SW480 (cell line): ENCODE results near the gene C4orf50.

ENCODE experiments used
- DNase-seq: peaks from one replicate; pipeline ENCODE4 v3.0.0-alpha.2; 2016; ENCODE audit warnings: low spot score

C4orf50 gene

DNA sequence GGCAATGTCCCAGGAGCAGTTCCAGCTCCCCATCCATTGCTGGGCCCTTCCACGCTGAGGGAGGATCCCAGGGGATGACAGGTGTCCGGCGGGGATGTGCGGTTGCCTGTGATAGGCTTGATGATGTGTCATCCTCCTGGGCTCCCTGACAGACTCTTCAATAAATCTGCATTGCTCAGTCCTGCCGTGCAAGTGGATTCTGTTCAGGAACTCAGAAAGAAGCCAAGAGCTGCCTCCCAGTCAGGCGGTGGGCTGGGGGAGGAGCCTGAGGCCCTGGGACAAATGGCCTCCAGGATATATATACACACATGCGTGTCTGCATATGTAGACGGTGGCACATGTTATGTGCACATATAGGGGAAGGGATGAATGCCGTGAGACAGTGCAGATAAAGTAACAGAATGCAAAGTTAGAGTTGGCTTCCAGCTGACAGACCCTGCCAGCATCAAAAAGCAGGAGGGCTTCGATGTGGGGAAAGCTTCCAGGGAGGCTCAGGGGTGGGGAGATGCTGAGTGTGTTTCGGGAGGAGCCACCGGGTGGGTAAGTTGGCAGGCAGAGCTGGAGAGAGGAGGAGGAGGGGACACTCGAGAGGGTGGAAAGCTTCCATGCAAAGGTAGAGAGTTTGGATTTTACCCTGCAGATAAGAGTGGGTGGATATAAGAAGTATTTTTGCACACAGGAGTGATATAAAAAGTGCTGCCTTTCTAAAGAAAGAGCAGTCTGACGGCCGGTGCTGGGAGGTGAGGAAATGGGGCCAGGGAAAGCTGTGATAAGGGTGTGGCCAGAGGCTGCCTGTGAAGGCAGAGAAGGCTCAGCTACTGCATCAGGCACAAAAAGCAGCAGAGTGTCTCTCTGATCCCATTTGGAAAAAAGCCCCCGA lies 96.9 kb downstream of the C4orf50 start:
- DNase-seq: no peak

DNA sequence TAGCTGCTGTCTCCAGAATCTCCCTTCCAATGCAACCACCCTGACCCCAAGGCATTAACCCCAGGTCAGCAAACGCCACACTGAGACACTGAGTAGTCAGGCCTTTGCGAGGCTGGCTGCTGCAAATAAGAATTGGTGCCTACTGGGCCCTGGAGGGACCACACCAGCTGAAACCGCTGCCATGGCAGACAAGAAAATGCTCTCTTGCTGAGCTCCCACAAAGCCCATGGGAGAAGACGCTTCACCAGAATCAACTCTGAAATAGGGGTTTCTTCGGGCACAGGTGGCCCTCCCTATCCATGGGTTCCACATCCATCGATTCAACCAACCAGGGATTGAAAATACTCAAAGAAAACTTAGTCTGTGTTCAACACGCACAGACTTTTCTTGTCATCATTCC lies 98.7 kb downstream of the C4orf50 start:
- DNase-seq: no peak

DNA sequence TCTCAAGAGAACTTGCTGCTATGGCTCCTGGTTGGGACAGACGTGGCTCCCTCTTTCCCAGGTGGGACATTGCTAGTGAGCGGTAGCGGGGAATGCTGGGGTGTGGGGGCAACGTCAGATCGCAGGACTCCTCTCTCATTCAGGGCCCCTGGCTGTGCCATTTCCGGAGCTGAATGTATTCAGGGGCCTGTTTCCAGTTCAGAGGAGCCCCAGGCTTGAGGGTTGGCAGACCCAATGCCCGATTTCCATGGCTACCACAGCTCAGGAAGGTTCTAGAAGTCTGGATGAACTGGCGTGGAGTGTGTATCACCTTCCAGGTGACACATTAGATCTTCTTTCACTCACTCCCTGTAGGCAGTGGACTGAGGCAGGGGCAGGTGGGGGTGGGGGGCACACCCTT lies 99.2 kb downstream of the C4orf50 start:
- no peak for DNase-seq

DNA sequence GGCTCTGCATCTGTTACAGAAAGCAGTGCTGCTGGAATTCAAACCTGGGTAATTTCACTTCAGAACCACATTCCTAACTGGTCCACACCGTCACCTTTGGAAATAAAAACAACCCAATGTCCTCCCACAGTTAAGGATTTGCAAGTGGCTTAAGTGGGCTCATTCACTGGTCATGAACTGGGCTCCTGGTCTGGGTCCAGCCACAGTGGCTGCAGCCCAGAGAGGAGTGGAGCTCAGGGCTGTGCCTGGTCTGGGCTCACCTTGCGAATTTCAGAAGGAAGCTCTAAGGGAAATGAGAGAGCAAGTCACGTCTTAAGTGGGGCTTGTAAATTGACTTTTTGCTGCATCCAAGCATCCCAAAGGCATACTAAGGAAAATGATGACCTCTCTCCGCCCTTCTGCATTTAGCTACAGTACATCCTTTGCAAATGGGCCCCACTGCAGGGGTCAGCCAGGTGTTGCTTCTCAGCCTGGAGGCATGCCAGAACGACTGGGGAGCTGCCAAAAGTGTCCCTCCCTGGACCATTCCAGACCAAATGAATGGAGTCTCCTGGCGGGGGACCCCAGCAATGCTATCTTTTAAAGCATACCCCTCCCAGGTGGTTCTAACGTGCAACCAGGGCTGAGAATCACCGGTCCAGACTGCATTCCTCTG lies 99.8 kb downstream of the C4orf50 start:
- no peak for DNase-seq

DNA sequence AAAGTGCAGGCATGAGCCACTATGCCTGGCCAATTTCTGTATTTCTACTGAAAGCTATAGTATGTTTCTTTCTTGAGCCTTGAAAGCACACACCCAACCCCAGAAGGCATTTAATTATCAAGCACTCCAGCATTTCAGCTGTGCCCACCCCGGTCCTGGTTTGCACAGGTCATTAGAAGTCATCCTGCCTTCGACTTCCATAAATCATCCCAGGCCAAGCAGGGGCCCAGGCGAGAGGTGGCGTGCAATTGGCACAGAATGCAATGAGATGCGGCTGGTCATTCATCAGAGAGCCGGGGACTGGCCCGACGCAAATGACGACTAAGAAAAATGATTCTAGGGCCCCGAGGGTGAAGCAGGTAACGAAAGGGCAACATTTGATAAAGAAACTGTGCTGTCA lies 100.6 kb downstream of the C4orf50 start:
- no peak for DNase-seq

DNA sequence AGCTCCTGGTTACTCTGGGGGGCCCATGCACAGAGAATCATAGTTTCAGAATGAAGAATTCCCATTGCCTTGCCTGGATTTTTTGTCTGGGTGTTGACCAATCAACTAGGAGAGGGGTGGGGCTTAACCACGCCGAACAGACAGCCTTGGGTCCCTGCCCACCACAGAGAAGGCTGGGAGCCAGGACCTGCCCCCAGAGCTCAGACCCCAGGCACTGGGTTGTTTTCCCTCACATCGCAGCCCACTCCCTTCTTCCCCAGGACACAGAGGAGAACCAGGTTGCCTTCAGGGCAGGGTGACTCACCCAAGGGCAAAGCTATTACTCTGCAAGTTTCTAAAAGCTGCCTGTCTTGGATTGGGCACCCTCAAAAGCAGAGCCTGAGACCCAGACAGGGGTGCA lies 102.0 kb downstream of the C4orf50 start:
- no peak for DNase-seq

DNA sequence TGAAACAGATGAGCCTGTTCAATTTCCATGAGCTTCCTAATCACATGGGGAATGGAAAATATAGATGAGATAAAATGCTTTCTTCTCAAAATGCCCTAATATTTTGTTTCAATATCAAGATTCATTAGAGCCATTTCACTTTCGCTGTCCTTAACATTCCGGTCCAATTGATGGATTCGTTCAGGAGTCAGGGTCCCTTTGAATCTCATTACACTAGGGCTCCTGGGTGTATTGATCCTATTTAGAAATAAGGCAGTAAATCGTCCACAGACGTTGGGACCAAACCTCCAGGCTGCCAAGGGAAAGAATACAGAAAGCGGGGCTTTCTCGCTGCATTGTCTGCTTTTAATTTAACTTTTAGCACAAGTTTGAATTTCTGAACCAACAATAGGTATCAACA lies 104.8 kb downstream of the C4orf50 start:
- DNase-seq: no peak

DNA sequence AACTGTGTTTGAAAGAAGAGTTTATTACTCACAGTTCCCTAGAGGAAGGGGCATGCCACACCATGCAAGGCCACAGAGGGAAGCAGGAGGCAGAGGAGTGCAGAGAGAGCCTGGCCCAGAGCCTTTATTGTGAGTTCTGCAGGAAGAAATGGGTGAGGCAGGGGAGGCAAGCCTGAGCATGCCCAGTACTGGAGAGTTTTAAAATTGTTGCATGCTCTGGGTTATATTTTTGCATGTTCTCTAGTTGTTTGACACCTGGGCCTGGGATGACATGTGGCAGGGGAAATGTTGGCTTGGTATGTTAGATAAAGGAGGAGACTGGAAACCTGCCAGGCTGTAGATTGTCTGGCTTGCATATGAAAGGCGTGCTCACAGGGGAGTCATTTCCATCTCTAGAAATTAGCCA lies 105.6 kb downstream of the C4orf50 start:
- DNase-seq: no peak

DNA sequence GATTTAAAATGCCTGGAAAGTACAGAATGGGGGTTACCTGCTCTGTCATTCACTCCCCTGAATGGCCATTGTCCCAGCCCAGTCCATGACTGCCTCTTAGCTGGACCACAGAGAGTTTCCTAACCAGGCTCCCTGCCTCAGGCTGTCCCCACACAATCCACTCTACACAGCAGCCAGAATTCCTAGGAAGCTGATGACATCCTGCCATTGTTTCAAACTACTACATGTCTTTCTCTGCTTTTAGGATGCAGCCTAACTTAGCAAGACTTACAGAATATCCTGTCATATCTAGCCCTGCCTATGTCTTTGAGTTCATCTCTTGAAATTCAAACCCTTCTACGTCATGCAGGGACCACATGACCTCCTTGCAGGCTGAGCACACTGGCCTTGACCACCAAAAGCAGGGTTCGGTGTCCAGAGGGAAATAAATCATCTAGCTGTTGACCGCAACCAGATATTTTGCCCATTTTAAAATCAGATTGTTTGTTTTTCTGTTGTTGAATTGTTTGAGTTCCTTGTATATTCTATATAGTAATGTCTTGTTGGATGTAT lies 109.3 kb downstream of the C4orf50 start:
- no peak for DNase-seq

DNA sequence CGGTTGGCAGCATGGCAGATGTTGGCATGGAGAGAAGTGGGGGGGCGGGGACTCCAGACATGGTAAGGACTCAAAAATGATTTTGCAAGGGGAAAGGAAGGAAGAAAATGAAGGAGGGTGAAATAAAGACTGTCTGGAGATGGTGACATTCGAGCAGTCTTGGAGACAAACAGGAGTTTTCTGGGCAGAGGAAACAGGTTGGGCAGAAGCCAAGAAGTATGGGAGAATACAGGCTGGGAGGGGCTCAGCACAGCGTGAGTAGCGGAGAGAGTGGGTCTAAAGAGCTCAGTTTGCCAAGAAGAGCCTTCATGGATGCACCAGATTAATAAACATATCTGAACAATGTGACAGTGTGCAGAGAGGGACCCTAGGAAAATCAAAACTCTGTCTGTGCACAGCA lies 112.0 kb downstream of the C4orf50 start:
- DNase-seq: no peak

DNA sequence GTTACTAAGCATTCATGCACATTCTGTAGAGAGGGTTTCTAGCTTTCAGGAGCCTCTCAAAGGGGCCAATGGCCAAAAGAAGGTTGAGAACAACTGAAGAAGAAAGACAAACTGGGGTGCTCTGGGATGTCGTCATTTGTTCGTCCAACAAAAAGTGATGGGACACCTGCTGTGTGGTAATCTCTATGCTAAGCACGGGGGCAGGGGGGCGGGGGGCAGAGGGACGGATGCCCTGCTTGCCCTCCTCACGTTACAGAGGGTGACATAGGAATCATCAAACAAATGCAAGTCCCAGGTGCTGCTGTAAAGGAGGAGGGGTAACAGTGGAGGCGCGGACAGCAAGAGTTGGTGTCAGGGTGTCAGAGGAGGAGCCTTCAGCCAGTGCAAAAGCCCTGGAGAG lies 112.5 kb downstream of the C4orf50 start:
- DNase-seq: no peak

DNA sequence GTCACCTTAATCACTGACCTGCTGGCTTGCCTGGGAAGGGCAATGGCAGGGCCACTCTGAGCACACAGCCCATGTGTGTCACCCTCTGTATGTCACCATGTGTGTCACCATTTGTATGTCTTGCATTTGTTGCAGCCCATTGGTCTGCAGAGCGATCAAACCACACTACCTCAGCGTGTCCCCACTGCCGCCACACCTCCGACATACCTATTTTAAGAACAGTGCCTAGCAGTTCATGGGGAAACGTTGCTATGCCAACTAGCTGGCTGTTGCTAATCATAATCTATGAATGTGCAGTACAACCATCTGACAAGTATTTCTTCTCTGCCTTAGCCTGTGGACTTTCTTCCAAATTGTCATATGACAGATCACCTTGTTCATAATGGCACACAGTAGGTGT lies 117.4 kb downstream of the C4orf50 start:
- no peak for DNase-seq

DNA sequence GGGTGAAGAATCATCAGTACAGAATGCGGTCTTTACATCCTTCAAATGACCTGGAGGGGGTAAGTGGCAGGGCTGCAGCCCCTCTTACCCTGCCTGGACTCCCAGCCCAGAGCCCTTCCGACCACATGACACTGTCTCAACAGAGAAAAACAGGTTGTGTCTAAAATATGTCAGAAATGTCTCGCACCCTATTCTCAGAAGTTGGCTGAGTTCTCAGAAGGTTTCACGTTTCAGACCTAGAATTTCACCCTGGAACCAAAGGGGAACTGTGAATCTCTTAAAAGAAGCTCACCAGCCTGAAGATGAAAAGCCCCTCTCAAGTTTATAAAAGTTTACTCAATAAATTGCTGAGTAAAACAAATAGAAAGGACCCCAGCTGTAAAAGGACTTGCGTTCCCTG lies 118.3 kb downstream of the C4orf50 start:
- DNase-seq: no peak

DNA sequence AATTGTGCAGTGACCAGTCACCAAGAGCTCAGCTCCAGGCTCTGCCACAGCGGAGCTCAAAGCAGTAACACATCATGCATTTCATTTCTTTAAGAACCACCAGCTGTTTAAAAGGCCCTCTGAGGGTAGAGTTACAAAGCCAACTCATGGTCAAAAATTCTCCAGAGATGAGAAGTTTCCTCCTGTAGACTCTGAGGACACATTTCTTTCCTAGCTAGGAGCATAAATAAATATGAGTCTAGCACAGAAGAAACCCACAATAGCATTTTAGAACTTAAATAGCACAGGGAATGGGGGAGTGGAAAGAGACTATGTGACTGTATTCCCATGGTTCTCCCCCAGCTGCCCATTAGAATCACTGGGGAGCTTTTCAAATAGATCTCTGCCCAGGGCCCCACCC lies 118.8 kb downstream of the C4orf50 start:
- no peak for DNase-seq

DNA sequence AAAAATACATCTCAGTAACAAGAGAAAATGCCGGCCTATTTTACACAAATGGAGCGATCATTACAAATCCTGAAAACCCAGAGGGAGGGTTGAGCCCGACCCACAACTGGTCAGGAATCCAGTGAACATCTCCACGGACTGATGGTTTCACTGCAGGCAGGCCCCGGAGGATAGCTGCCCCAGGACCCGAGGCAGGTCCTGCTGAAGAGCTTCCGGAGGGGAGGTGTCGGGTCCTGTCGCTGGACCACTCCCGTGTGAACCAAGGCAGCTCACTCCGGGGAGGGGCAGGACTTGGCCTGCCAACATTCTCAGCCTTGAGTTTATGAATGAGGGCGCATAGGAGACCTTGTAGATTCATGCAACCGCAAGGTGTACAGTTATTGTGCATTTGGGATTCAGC lies 120.6 kb downstream of the C4orf50 start:
- DNase-seq: no peak

DNA sequence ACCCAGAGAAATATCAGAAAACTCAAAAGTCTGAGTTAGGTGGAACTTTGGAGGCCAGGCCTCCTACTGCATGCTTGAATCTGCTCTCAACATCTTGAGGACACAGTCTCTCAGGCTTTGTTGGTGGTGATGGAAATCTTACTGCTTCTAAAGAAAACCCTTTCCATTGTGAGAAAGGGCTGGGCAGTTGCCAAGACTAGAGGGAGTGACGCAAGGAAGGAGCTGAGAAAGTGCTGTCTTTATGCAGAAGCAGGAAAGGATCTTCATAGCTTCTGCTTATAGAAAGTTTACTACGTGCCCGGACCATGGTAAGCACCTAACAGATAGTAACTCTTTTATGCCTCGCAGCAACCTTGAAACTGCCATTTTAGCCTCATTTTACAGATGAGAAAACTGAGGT lies 122.9 kb downstream of the C4orf50 start:
- DNase-seq: no peak

DNA sequence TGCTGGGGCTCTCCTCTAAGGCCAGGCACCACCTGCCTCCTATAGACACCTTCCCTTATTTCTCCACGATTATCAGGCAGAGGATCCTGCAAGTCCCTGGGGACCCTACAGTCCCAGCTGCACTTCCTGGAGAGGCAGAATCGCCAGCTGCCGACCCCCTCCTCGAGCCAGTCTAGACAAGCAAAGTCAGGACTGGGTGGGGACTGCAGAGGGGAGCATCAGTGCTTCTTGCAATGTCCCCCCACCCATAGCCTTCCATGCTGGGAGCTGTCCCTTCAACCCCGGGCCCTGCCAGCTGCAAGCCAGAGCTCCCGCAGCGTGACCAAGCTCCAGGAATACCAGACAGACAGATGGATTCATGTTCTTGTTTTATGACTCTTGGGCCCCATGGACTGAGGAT lies 124.0 kb downstream of the C4orf50 start:
- no peak for DNase-seq

DNA sequence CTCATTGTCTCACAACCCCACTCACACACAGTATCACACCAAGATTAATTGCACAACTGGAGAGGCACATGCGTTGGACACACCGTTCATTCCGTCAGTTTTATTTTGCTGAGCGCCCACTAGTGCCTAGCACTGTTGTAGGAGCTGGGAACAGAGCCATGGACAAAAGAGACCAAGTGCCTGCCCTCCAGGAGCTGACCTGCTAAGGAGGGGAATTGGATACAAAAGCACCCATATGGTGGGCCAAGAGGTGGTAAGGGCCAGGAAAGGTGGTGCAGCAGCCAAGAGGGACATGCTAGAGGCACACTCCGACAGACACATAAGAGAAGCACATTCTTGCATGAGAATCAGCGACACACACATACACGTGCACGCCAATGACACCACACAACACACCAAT lies 124.6 kb downstream of the C4orf50 start:
- DNase-seq: no peak

DNA sequence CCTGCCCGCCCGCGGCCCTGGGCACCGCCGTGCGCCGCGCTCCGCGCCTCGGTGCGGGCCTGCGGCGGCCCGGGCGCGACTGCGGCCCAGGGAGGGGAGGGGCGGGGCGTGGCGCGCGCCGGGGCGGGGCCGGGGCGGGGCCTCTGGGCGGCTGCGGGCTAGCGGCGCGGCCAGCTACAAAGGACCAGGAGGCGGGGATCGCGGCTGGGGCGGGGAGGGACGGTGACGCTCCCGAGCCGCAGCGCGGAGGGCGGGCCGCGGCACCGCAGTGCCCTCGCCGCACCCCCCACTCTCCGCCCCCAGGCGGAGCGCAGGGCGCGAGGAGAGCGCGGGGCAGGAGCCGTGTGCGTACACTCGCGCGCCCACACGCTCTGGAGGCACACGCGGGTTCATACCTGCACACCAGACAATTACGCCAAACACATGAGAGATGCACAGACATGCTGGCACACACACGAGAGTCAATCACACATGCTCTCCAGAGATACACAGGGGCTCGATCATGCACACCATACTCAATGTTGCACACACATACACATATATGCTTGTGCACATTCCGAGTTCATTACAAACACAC lies 125.1 kb downstream of the C4orf50 start, which contains the start of gene CRMP1:
TSS of gene CRMP1 (minus strand) at position 83 of the 577 bp plus-strand sequence. CDS start 117 bp downstream, outside the sequence.
- no peak for DNase-seq

DNA sequence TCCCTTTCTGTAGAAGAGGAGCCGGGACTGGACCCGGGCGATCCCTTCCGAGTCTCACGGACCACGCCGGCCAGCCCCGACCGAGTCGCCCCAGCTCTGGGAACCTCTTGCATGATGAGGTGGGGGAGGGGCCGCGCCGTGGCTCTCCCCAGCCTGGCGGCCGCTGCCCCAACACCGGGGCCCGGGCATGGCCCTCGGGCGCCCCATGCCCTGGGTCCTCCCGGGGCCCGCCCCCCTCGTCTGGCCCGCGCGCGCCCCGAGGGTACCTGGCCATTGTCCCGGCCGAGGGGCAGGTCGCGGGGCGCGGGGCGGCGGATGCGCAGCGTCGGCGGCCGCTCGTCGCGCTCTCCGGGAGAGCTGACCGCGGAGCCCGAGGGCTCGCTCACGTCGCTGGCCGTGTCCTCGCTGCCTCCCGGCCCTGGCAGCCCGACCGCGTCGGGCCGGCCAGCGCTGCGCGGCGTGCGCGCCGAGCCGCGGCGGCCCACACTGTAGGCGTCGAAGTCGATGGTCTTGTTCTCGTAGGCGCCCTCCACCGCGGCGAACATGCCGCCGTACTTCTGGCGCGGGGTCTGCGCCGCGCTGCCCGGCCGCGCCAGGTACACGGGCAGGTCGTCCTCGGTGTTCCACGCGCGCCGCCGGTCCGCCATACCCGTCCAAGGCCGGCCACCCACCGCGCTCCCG lies 125.8 kb downstream of the C4orf50 start:
- no peak for DNase-seq

DNA sequence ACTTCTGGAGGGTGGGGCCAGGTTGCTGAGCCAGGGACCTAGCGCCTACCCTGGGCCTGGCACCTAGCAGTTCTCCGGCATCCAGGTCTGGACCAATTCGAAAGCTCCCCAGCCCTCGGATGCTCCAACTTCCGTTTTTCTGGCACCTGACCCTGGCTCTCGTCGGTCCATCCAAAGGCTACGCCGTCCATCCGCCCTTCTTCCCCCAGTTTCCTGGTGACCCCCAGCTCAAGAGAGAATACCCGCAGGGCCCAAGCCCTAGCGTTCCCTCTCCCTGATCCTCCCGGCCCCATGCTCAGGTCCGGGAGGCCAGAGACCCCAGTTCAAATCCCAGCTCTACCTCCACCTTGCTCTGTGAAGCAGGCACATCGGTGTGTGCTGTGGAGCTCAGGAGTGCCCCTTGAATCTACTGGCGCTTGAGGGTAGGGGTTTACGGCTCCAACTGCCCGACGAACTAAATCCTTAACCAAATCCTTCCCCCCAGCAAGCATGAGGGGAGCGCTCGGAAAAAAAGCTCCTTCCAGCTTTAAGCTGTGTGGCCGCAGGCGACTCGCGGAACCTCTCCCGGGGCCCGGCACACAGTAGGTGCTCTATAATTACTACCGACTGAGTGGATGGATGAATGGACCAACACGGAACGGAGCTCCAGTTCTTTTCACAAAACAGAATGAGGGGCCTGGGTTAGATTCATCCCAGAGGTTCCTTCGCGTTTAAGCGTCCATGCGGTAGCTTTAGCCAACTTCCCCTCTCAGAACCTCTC lies 126.5 kb downstream of the C4orf50 start:
- no peak for DNase-seq
